Colonic mucosa (tissue), 4 donors: Measurements from ENCODE around the gene TBCD. TPM values are rescaled to one million over a fixed set of nuclear protein-coding genes. Genes with fewer than 3 reads are reported as not detected.

ENCODE experiments used
- DNase-seq: peaks from one replicate; pipeline ENCODE4 v3.0.0-alpha.2; 2020
- H3K27ac ChIP-seq: fragments of 200-600 bp; one replicate; pipeline ENCODE4 v1.8.0; 2021
- H3K27me3 ChIP-seq: fragments of 200-600 bp; one replicate; pipeline ENCODE4 v1.8.0; 2021
- H3K36me3 ChIP-seq: fragments of 200-600 bp; one replicate; pipeline ENCODE4 v1.8.0; 2021
- H3K4me1 ChIP-seq: fragments of 200-600 bp; one replicate; pipeline ENCODE4 v1.8.0; 2021; ENCODE audit warnings: mild to moderate bottlenecking
- H3K4me3 ChIP-seq: fragments of 200-600 bp; one replicate; pipeline ENCODE4 v1.8.0; 2021
- H3K9ac ChIP-seq, 2 donors: one replicate each; pipeline ENCODE4 v1.7.0; 2013; ENCODE audit warnings: control low read depth in 2 of 2, low read depth in 2 of 2, low read length in 2 of 2
- H3K9me3 ChIP-seq: fragments of 200-600 bp; one replicate; pipeline ENCODE4 v1.8.0; 2021
- intact Hi-C: fragments of 100-400 bp; cut with DNase I; formaldehyde crosslinking; loops from one replicate; pipeline ENCODE4 v1.14.1; 2022
- total RNA-seq, 2 donors: library from RNA; stranded (reverse); fragmentation: NEBNext Ultra II Directional in 1 of 2; extraction: Animal tissue kit (Norgen Biotek cat#: 25700) in 1 of 2; gene quantifications; one replicate each; pipeline ENCODE4 v1.2.1, GENCODE V29; 2021
- TF ChIP-seq, protein P1 (sequence below): fragments of 200-600 bp; IDR thresholded peaks from one replicate; pipeline ENCODE4 v1.8.0; 2022; ENCODE audit warnings: antibody characterized with exemption, mild to moderate bottlenecking
- donor health status: healthy.
- donor health status: DM: no; HTN: no; CAD: no.
- donor health status: DM: no; HTN: no; CAD: no.

The TBCD gene
- total RNA-seq, 2 donors from 2014 or later = 49.2 to 101 TPM

DNA sequence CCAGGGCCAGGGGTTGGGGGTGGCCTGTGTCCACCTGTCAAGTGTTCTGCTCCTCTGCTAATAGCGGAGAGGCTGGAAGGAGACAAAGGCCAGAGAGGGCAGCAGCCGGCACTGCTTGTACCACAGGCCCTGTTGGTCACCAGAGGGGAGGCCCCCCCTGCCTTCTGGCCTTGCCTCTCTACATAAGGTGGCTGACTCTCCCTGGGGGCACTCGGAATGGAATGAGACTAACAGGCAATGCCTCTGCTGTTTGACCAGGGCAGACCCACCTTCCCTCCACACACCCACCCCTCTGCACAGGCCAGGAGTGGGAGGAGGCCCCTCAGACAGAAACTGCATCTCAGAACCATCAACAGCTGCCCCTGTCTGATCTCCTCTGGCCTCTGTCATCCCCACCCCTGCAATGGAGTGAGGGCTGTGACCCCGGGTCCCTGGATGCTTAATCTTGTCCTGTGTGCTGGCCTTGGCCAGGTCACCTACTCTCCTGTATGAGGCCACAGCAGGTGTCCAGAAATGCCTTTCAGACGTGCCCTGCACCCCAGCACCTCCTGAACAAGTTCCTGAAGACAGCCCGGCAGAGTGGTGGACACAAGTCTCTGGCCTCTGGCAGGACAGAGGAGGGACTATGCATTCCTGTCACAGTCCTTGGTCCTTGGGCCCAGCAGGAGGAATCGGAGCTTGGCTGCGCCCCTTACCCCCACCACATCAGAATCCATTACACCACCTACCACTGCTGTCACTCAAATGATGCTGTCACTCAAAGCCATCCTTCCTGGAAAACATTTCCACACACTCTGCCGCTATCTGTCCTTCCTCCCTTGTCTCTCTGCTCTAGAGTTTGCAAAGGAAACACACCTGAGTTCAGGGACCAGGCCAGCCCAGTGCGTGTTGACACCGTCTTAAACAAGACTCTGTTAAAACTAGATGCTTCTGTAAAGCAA lies 195.5 kb downstream of the TBCD start:
- DNase-seq = no peak
- H3K36me3 ChIP-seq = peaks cover 4% of the 10 kb centered on the region
- H3K9me3 ChIP-seq = no peaks in the 10 kb centered on the region
- no peak overlapping the region for H3K9ac ChIP-seq
- no peaks in the 10 kb centered on the region for H3K4me1 ChIP-seq
- H3K4me3 ChIP-seq = no peak overlapping the region
- H3K27ac ChIP-seq = no peak overlapping the region
- H3K27me3 ChIP-seq = no peaks in the 10 kb centered on the region
- TF ChIP-seq, protein P1, sequence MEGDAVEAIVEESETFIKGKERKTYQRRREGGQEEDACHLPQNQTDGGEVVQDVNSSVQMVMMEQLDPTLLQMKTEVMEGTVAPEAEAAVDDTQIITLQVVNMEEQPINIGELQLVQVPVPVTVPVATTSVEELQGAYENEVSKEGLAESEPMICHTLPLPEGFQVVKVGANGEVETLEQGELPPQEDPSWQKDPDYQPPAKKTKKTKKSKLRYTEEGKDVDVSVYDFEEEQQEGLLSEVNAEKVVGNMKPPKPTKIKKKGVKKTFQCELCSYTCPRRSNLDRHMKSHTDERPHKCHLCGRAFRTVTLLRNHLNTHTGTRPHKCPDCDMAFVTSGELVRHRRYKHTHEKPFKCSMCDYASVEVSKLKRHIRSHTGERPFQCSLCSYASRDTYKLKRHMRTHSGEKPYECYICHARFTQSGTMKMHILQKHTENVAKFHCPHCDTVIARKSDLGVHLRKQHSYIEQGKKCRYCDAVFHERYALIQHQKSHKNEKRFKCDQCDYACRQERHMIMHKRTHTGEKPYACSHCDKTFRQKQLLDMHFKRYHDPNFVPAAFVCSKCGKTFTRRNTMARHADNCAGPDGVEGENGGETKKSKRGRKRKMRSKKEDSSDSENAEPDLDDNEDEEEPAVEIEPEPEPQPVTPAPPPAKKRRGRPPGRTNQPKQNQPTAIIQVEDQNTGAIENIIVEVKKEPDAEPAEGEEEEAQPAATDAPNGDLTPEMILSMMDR = no peak
- intact Hi-C loops = no loop called here

DNA sequence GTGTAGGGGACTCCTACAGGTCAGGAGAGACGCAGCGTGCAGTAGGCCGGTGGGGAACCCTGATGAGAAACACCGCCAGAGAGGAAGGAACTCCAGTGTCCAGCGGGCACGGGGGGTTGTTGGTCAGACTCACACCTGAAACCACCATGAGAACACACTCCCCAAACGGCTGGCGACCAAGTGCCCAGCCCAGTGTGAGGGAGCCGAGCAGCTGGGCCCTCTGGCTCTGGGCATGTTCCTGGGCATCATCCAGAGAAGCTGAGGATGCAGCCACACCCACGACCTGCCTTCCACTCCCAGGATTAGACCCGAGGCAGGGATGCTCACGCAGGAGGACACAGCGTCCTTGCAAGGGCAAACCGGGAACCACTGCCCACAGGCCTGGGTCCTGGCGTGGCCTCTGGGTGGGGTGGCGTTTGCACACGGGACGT lies 196.2 kb downstream of the TBCD start:
- DNase-seq = no peak
- intact Hi-C loops = no loop called here
- no peak overlapping the region for H3K9ac ChIP-seq
- no peaks in the 10 kb centered on the region for H3K4me1 ChIP-seq
- H3K27ac ChIP-seq = no peak overlapping the region
- no peaks in the 10 kb centered on the region for H3K27me3 ChIP-seq
- H3K36me3 ChIP-seq = no peaks in the 10 kb centered on the region
- TF ChIP-seq, protein P1 = no peak
- no peaks in the 10 kb centered on the region for H3K9me3 ChIP-seq
- no peak overlapping the region for H3K4me3 ChIP-seq

DNA sequence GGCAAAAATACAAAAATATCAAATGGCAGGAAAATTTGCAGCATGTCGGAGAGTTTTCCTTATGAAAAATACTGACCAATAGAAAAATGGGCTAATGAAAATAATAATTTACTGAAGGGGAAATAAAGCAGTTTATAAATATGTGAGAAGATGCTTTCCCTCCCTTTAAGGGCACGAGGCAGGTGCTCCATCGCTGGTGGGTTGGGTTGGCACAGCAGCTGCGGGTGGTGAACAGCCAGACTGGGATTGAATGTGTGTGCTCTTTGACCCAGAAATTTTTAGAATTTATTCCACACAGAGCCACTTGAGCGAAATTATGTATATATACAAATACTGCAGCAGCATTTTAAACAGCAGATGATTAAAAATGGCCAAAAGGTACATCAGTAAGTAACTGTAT lies 197.1 kb downstream of the TBCD start:
- intact Hi-C loops = no loop called here
- Histone ChIP-seq H3K4me1 (no peaks in the 10 kb centered on the region), H3K36me3 (no peaks in the 10 kb centered on the region), H3K9ac (no peak overlapping the region), H3K9me3 (no peaks in the 10 kb centered on the region), H3K27ac (no peak overlapping the region), H3K27me3 (no peaks in the 10 kb centered on the region), H3K4me3 (no peak overlapping the region)
- TF ChIP-seq, protein P1 = no peak
- DNase-seq = no peak

DNA sequence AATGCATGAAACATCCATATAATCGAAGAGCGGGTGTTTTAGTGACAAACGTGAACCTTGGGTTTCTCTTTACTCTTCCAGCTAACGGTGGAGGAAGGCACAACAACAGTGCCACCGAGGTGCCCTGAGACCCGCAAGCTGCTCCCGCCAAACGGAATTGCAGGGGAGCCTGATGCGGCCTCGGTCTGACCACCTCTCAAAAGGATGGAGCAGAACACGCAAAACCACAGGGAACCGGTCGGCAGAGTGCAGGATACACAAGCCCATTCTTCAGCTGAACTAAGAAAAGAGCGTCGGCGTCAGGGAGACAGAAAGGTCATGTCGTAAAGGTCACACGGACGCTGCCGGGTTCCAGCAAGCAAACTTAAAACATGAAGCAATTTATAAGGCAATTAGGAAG lies 197.5 kb downstream of the TBCD start:
- Histone ChIP-seq H3K4me1 (no peaks in the 10 kb centered on the region), H3K27me3 (no peaks in the 10 kb centered on the region), H3K9me3 (no peaks in the 10 kb centered on the region), H3K9ac (no peak overlapping the region), H3K36me3 (no peaks in the 10 kb centered on the region), H3K27ac (no peak overlapping the region), H3K4me3 (no peak overlapping the region)
- TF ChIP-seq, protein P1 = no peak
- DNase-seq = no peak
- intact Hi-C loops = no loop called here

DNA sequence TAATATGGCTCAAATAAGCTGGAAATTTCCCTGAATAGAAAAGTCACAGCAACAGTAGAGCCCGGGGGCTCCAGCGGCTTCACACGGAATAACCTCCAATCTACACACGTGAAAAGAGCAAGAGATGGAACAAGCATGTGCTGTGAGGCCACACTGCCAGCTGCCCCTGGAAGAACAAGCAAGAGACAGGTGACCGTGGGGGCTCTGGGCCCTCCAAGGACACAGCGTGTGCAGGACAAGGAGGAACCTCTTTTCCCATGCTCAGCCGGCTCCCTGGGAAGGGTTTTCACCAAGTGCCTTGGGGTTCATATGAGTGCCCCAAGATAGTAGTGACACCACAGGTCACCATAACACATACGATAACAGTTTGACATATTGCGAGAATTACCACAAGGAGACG lies 198.1 kb downstream of the TBCD start:
- H3K27me3 ChIP-seq = no peaks in the 10 kb centered on the region
- TF ChIP-seq, protein P1 = no peak
- DNase-seq = no peak
- no peaks in the 10 kb centered on the region for H3K9me3 ChIP-seq
- no peaks in the 10 kb centered on the region for H3K36me3 ChIP-seq
- no peak overlapping the region for H3K9ac ChIP-seq
- H3K4me1 ChIP-seq = no peaks in the 10 kb centered on the region
- intact Hi-C loops = no loop called here
- H3K27ac ChIP-seq = no peak overlapping the region
- no peak overlapping the region for H3K4me3 ChIP-seq
